GM19238 (cell line): ENCODE measurements around the gene TNP1.

Source experiments
- DNase-seq: peaks from one replicate; pipeline ENCODE4 v3.0.0; 2011; ENCODE audit warnings: low spot score; ENCODE audit not compliant: insufficient read length

Gene TNP1

GRCh38 chr2:216875862-216876261 lies 16.0 kb upstream of the TNP1 start:
- DNase-seq, result no peak

DNA sequence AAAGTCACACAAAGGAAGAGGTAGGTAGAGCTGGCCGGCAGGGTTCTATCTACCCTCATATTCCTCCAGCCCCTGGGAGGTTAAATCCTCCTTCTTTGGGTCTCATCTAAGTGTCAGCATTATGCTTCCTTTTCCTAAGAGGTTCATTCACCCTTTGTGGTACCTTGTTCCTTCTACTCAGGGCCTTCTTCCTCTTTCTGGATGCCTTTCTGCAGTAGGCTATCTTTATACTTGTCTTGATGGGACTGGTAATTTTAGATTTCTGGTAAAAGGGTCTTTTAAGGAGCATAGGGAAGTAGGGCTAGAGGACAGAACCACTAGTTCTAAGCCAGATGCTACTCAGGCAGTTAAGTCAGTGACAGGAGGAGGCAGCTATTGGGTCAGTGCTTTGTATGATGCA lies 13.7 kb upstream of the TNP1 start:
- DNase-seq, result no peak

DNA sequence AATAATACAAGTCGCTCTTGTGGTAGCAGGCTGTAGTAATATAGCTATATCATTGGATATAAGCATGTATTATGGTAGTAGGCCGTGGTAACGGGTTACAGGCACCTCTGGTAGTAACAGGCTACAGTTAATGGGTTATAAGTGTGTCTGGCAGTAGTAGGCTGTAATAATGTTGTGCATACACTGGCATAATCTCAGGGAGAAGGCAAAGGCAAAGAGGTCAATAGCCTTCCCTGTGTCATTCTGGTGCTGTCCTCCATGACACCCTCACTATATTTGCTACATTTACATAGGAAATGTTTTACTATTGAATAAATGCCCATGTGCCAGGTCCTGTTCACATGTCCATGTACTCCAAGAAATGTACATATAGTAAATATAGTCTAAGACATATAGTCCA lies 12.8 kb upstream of the TNP1 start:
- no peak for DNase-seq

DNA sequence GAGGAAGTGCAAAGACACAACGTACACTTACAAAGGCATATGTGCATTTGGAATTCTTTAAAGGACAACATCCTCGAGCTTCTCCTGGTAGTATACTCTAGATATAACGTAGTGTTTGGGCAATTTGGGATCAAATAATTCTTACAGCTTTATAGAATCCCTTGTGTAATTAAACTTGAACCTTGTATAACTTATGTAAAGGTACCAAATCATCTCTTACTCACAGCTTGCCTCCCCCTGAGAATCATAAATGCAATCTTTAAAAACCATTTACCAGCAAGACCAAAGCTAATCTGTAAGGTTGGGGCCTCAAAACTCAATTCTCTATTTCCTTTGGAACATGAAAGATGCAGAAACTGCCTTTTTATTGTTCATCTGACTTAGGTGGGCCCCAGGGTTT lies 12.2 kb upstream of the TNP1 start:
- DNase-seq, result no peak

DNA sequence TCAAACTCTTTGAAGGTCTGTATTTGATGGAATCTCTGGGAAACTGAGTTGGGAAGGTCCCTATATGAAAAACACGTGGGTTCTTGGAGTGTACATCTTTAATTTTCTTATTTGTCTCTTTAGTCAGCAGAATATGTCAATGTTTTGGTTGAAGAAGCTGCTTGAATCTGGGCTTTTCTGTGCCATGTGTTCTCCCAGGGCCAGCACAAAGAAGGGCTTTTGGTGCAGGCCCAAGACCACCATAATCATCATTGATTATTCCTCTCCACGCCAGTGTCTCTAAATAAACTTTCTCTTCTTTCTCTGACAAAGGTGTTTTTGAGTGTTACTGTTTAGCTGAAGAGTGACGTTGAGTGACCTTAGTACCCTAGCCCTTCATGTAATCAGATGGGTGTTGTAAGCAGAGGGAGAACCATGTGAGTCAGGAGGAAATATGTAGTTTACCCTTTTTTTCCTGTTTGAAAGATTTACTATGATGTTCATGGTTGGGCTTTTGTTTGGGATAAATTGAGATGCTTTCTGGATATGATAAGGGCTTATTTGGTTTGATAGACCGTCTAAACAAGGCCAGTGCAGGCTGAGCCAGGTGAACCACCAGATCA lies 11.6 kb upstream of the TNP1 start:
- DNase-seq, result no peak

DNA sequence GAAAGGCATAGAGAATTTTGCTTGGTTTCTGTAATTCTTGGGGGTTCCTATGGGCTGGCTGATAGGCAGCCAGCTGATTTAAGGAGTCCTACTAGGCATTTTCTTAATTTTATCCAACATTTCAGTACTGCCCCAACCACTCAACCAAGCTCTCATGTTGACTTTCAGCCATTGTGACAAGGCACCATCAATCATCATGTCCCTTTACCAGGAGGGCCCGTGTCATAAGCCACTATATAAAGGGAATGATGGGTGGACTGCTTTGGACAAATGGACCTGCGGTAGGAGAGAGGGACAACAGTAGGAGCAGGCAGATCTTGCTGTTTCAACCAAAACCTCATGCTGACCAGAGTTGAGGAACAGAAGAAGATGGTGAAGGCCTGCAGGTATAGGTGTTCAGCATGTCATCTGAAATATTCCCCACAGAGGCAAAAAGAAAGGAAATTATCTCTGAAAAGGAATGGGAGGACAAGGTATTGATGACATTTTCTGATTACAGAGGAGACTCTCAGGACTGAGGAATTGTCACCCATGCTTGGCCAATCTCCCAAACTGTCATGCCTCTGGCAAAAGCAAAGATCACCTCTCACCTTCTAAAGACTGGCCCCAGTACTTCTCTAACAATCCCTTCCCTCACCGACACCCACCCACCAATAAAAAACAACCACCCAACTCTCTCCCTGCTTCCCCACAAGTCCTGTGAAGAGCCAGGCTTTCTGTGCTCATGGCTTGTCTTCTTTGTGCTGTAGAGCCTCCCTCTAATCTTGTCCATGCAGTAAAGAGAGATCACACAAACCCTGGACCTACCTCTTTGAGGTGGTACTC lies 10.9 kb upstream of the TNP1 start:
- DNase-seq, result no peak

DNA sequence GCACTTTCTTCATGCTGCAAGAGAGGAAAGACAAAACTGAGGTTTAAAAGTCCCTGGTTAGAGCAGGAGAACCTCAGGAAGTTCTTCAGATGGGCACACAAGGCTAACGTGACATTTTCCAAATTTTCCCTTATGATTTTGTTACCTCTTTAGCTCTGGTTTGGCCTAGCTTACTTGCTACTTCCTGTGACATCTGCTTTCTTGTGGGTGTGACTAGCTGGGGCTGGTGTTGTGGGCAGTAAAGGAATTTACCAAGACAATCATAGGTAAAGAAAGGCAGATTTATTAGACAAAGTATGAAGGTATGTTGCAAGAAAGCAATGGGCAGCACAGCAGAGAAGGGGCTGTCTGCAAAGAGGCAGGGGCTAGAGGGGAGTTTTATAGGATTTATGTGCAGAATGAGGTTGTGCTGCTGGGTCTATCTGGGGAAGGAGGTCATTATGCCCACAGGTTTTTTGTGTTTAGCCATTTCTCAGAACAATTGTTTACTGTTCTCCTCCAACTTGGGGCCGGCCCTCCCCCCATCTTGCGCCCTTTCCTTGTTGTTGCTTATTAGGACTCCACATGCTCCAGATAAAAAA lies 6.7 kb upstream of the TNP1 start:
- DNase-seq, result no peak

GRCh38 chr2:216865658-216866057 lies 5.8 kb upstream of the TNP1 start:
- DNase-seq, result no peak

- no peak for DNase-seq
These were observed 4.1 kb upstream of the TNP1 start for GRCh38 chr2:216863946-216864345.

DNA sequence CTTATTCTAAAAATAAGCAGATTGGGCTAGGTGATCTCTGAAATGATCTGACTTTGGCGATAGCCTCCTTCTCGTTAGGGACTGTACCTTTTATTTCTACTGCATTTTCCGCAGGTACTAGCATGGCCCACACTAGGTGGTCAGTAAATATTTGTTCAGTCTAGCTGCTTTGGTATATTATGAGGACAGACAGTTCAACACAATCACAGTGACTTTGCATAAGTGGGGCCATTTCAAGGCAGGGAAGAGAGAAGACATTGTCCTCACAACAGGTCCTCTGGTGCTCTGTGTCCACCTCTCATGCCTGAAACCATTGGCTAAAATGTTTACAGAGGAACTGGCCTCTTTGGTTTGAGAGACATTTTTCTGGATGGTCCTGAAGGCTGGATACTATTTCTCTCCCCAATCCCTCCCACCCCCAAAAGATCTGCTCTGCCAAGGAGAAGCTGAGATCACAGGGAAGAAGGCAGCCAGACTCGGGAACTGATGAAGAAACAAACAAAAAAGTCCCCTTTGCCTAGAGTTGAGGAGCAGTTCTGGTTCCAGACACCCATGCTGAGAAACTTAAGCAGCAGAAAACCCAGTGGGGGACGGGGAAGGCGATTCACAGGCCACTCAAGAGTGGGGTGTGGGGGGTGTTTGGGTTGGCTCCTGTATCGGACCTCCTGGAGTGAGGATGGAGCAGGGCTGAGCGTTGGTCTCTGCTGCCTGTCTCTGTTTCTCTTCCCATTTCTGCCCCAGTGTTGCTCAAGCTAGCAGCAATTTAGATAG lies 2.9 kb upstream of the TNP1 start:
- DNase-seq, result no peak

DNA sequence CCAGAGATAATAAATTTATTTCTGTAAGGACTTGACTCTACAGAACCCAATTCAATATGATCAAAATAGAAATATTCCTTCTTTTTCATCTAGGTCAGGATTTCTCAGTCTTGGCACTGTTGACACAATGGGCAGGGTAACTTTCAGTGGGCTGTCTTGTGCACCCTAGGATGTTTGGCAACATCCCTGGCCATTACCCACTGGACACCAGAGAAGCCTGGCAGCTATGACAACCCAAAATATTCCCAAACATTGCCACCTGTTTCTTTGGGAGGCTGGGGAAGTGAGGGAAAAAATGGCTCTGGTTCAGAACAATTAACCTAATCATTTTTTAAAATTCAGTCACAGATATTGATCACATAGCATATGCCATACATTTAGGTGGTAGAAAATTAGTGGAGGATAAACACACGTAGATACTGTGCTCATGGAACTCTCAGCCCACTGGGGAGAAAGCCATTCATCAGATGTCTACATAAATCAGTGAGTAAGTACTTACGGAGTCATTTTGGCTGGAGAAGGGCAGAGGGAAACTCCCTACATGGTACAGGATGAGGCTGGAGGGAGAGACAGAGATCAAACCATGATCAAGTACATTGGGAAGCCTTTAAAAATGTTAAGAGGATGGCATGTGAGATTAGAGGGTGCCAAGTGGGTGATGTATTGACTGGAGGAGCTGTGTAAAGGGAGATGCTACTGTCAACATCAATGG lies 718 bp upstream of the TNP1 start:
- DNase-seq, result no peak

- DNase-seq, result no peak
These were observed 1.6 kb downstream of the TNP1 start for GRCh38 chr2:216858312-216858711.

- DNase-seq, result no peak
These were observed 2.7 kb downstream of the TNP1 start for GRCh38 chr2:216857131-216857550.

GRCh38 chr2:216856406-216857065 lies 3.3 kb downstream of the TNP1 start:
- no peak for DNase-seq

GRCh38 chr2:216855605-216856004 lies 4.3 kb downstream of the TNP1 start:
- no peak for DNase-seq

GRCh38 chr2:216855079-216855478 lies 4.8 kb downstream of the TNP1 start:
- DNase-seq, result no peak

- no peak for DNase-seq
These were observed 8.3 kb downstream of the TNP1 start for GRCh38 chr2:216851486-216852090.

DNA sequence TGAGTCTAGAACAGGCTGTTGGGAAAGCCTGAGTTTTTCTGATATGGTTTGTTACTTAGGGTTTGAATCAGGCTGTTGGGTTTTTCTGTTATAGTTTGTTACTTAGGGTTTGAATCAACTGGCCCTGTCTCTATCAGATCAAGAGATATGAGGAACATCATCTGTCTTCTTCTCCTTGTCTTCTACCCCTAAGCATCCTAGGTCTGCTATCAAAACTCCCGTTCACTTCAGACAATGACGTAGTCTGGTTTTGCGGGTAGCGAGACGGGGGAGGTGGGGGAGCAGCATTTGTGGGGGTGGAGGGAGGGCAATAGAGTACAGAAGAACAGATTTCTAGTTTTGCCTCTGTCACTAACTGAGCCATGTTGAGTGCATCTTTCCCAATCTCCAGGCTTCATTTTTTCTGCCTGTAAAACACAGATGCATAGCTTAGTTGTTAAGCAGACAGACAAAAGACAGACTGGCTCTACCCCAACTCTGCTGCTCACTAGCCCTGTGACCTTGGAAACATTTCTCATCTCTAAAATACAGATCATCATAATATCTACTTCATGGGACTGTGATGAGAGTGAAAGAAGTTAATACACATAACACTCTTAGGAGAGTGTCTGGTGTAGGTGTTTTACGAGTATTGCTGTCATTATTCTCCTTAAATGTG lies 9.1 kb downstream of the TNP1 start:
- no peak for DNase-seq

- DNase-seq, result no peak
These were observed 9.9 kb downstream of the TNP1 start for GRCh38 chr2:216849987-216850386.

- DNase-seq, result no peak
These were observed 14.4 kb downstream of the TNP1 start for GRCh38 chr2:216845426-216845825.
